ENCODE measurements around the gene TSHR.
A peak's percentile ranks its signal among the peaks of the same experiment; 100 is the strongest.
"Not testable (repeated sequence)": the region's sequence is repeated elsewhere in the genome, so short reads cannot be mapped to it uniquely, and the experiment has no call there.

The TSHR gene

DNA sequence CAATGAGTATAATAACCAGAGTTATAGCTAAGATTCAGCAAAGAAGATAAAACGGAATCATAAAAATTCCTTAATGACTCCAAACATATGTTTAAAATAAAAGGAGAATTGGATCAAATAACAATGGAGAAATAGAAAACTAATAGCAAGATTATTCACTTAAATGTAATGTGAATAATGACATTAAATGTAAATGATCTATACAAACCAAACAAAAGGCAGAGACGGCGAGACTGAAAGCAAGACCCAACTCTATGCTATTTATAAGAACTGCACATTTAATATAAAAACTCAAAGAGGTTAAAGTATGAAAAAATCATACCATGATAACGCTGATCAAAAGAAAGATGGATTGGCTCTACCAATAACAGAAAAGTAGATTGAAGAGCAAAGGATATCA is 3.9 kb upstream of the TSHR start:
- no peak for DNase-seq (ENCODE audit: low read depth, low spot score)

DNA sequence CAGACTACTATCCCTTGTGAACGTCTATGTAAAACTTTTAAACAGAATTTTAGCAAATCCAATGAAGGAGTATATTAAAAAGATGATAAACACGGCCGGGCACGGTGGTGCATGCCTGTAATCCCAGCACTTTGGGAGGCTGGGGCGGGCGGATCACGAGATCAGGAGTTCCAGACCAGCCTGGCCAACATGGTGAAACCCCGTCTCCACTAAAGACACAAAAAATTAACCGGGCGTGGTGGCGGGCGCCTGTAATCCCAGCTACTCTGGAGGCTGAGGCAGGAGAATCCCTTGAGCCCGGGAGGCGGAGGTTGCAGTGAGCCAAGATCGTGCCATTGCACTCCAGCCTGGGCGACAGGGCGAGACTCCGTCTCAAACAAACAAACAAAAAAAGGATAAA is 2.2 kb upstream of the TSHR start:
- not testable (repeated sequence) for DNase-seq (ENCODE audit: low read depth, low spot score)

DNA sequence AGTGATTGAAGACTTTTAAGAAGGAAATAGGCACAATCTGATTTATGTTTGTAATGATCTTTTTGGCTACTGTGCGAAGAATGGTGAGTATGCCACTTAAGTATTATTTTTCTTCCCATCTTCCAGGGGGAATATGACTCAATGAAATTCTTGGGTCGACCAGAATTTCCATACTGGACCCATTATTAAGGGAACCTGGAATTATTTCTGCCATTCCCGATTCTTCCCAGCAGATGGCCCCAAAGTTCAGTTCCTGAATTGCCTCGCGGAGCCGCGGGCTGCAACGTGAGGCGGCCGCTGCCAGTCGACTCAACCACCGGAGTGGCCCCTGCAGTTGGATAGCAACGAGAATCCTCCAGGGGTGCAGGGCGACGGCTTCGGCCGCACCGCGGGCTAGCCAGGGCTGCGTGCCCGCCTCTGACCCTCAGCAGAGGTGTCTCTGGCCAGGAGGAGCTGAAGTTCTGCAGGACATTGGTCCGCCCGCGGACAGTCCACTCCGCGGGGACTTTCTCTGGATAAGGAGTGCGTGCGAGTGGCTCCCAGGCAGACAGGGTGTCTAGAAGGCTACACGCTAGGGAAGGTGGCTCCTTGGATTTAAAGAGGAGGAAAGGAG is 628 bp upstream of the TSHR start:
- DNase-seq (ENCODE audit: low read depth, low spot score): peak; percentile 45

DNA sequence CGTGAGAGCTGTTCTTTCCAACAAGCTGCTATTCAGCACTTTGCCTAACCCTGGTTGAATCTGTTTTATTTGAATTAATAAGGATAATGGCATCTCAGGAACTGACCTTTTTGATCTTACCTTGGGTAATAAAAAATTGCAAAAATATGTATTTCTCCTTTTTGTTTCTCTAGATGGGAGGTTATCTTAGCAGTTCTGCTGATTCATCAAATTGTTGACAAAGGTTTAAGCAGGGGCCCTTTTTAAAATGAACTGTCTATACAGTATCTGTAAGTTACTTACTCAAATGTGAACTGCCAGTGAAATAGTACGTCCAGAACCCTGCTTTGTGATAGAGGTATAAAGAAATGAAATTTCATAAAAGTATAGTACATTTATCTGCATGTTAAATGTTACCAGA is 681 bp downstream of the TSHR start:
- DNase-seq (ENCODE audit: low read depth, low spot score): no peak

DNA sequence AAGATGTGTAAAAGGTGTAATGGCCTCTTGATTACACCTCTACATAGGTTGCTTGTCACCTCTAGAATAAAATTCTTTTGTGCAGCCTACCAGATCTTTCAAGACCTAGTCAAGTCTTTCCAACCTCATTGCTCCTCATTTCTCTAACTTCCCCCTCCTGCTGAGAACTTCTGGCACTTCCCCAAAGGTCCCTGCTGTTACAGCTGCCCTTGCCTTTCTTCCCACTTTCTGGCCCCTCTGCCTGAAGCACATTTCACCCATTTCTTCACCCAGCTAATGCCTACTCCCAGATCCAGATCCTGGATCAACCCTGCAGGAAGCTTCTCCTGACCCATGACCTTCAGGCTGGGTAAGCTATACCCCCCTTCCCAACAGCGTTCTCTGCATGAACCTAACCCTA is 1.5 kb downstream of the TSHR start:
- no peak for DNase-seq (ENCODE audit: low read depth, low spot score)

DNA sequence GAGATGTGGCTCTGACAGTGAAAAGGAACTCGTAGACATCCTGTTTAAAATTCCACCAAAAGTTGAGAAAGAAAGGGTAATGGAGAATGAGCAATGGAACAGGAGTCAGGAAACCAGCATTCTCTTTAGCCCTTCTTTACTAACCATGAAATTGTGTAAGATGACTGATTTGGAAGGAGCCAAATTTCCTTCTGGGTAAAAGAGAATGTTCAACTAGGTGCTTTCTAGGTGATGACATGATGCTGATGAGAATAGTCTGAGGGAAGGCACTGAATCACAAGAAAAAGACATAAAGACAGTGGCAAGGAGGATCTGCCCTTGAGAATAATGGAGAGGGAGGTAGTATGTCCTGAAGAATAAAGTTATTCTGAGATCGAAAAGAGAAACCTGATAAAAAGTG is 2.2 kb downstream of the TSHR start:
- DNase-seq (ENCODE audit: low read depth, low spot score): no peak

DNA sequence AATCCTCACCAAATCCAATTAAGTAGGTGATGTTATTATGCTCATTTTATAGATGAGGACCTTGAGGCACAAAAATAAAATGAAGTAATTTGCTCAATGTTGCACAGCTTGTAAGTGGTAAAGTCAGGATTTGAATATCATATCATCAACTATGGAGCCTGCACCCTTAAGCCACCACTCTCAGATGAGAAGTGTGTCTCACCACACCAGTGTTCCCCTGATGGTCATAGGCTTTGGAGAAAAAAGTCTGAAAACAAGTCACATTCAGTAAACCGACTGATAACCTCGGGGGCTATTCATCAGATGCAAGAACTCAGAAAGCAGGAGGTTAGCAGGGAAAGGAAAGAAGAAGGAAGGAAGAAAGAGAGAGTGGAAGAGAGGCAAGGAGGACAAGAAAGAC is 2.8 kb downstream of the TSHR start:
- DNase-seq (ENCODE audit: low read depth, low spot score): no peak

DNA sequence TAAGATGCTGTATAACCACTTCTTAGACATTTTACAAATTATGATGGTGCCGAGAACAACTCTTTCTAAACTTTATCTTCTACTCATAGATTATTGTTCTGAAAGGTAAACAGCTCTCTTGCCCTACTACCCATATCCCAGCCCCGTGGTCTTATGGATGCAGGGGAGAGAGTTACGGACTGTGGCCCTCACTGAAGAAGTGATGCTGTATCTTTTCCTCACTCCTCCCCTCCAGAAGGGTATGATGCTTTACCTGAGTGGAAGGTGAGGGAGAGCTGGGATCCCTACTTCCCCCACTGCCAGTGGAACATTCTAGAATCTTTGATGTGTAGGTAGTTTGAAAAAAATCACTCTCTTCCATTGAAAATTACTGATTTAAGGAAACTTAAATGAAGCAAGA is 3.5 kb downstream of the TSHR start:
- no peak for DNase-seq (ENCODE audit: low read depth, low spot score)

DNA sequence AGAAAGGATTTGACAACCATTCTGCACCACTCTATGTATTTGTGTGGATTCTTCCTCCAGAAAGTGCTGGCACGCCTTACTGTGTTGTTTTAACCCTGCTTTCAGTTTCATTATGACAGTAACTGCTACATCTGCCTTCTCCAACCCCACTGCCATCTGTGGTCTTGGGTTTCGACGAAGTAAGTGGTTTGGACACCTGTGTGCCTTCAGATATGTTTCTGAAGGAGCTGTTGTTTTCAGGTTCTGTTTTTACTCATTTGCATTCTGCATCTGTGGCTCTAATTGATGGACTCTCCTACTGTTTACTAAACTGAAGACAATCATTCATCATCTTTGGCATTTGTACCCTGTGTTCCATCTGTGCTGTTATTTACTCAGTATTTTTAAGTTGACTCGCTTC is 4.1 kb downstream of the TSHR start:
- no peak for DNase-seq (ENCODE audit: low read depth, low spot score)

DNA sequence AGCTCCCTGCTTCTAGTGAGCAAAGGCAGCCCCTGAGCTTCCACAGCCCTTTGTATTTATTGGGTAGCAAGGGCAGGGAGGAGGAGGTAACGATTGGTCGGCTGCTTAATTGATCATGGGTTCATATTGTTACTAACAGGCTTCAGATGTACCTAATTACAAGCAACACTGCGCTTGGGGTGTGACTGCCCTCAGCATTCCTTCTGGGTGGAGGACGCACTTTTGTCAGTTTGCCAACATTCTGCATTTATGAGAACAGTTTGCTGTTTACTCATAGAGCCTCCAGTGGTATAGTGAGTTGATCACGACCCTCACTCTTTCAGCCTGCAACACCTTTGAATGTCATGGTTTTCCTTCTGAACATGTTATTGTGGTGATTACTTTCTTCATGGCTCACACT is 9.6 kb downstream of the TSHR start:
- DNase-seq (ENCODE audit: low read depth, low spot score): no peak

DNA sequence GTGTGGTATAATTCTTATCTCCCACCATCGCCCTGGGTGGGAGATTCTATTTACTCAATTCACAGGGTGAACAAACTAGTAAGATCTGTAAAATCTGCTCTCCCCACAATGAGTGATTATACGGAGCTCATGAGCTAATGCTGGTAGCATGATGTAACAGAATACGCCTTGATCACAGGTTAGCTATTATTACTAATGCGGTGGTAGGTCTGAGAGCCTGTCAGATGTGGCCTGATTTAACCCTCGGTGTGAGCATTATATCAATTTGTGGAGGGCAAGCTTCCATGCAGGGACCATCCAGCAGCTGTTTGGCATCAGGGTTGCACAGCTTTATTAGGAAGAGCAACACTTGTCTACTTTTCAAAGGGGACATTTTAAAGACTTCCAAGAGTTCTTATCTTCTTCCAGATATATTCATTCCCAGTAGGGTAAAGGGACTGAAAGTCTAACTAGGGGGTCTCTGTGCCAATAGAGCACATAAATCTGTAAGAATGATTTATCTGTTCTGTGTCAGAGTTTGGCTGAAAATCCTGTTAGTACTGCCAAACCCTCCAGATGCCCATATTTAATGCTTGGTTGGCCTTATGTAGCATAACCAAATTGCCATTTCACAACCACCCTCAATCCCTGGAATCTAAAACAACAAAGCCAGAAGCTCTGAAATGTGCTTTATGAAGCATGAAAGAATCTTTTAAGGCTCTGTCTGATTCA is 18.7 kb downstream of the TSHR start:
- DNase-seq (ENCODE audit: low read depth, low spot score): no peak

DNA sequence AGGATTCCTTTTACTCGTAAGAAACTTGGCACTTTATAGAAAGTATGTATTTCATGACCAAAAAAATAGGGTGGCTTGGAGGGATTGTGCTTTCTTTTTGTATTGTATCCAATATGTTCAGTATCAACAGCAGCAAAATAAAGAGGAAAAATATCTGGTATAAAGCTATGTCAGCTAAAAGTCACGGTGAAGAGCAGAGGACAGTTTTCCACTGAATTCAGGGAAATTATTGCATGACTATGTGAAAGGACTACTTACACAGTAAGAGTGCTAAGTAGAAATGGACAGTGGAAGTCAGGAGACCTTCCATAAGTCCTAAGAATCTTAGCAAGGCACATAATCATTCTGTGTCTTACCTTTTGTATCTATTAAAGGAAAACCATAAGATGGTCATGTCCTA is 19.3 kb downstream of the TSHR start:
- DNase-seq (ENCODE audit: low read depth, low spot score): no peak

DNA sequence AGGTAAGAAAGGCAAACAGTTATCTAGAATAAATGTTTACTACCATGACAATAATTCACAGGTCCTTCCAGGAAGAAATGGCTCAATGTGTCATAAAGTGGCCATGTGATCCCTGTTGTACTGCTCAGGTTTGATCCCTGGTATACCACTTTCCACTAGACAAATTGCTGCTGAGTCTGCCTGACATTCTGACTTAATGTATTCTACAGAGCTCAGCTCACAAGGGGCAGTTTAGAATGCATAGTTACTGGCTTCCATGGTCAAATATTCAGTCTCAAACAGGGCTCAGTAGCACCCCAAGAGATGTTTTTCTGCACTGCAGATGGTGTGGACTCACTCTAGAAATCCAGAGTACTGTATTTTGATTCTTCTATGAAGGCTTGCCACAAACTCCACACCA is 21.8 kb downstream of the TSHR start:
- no peak for DNase-seq (ENCODE audit: low read depth, low spot score)

DNA sequence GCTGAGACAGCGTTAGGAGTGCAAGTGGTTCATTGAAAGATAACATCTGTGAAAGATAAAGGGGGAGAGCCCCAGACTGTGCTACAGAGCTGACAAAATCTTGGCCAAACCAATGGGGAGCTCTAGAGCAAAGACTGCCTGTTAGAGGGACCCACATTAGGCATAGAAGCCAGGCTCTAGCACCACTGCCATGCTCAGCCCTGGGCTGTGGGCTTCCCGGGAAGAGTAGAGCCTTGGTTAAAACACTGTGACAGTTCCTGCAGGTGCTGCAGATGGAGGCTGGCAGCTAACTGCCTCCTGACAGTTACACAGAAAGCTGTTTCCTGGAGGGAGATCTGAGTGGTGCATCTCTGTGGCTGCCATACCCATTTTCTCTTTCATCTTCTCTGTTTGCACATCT is 23.0 kb downstream of the TSHR start:
- no peak for DNase-seq (ENCODE audit: low read depth, low spot score)

DNA sequence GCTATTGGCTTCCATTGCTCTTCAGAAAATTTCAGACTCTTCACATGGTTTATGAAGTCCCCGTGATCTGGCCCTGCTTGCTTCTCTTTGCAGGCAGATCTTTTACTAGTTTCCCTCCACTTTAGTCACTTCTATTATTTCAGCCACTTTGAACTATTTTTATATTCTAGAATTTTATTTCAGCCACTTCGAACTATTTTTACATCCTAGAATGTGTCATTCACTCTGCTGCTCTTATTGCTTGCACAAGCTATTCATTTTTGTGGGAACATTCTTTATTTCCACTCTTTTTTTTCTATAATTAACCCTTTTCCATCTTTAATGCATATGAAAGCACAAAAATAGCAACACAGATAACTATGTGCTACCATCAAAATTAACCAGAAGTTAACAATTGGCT is 24.5 kb downstream of the TSHR start:
- no peak for DNase-seq (ENCODE audit: low read depth, low spot score)

DNA sequence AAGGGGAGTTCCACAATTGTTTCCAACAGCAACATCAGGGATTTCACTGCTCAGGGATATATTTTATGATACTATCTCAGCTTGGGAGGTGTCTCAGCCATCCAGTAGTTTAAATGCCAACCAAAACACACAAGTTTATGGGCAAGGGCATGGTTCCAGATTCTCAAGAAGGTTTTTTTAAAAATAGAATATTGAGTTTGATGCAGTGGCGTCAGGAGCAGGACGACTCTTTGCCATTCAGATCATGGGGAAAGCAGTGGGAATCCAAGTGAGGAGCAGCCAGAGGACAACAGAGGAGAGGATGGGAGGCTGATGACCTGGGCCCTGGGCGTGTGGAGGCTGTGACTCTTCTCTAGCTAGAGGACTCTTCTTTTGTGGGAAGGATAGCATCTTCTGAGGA is 25.7 kb downstream of the TSHR start:
- DNase-seq (ENCODE audit: low read depth, low spot score): no peak

DNA sequence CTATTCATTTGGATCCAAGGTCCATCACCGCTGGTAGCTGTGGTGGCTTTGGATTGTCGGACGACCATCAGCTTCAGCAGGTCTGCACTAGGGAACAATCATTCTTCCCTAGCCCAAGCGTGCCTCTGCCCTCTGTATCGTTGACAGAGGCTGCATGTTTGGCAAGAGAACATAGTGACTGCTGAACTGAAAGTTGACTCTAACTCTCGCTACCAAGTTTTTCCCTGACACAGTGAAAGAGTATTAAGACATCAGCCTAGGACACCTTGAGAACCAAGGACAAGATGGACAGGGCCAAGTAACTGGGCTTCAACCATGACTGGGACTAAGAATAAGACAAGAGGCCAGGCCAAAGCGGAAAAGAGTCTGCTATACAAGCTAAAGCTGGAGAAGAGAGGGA is 26.3 kb downstream of the TSHR start:
- DNase-seq (ENCODE audit: low read depth, low spot score): no peak

DNA sequence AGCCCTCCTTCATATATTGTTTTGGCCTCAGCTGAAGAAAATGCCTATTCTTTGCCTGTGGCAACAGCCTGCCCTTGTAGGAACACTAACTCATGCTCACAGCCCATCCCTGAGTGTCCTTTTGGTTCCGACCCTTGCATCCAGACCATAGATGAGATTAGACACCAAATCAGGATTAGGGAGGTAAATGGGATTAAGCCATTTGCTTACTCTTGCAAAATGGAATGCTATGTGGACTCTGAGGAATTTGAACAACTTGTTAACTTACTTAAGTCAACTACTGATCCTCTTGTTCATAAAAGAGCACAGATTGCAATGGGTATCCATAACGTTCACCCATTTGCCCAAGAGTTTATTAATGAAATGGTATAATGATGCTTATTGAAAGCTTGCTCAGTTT is 27.3 kb downstream of the TSHR start:
- DNase-seq (ENCODE audit: low read depth, low spot score): no peak

DNA sequence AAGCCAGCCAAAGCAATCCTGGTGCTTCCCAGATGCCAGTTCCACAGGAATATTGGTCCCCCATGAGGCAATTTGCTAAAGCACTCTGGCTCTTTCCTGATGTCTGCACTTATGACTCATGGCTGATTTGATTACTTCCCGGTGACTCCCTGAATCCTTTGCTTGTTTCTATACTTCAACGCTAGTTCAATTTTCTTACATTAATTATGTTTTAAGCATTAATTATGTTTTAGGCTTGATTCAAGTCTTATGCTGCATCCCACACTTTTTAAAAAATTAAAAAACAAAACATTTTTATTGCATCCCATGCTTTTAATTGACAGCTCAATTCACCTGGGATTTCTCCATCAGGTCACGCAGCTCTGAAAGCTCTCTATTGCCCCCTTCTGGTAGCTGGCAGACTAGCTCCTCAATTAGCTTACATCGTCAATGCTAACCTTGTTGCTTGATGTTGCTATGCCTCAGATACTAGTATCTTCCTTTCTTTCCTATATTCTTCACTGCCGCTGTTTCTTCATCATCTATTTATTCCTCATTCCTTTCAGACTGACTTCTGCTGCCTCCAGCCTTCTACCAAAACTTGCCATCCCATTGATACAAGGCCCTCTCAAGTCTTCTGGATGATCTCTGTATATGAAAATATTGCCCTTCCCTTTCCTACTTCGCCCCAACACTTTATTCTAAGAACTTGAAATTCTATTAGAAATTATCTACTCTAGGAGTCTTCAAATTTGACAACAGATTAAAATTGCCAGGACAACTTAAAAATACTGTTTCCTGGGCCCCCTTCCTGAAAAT is 32.0 kb downstream of the TSHR start:
- DNase-seq (ENCODE audit: low read depth, low spot score): peak; percentile 41

DNA sequence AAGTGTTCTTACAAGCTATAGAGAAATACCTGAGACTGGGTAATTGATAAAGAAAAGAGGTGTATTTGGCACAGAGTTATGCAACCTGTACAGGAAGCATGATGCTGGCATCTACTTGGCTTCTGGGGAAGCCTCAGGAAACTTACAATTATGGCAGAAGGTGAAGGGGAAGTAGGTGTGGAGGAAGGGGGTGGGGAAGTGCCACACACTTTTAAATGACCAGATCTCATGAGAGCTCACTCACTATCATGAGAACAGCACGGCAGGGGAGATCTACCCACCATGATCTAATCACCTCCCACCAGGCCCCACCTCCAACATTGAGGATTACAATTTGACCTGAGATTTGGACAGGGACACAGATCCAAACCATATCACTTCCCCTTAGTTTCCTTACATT is 32.8 kb downstream of the TSHR start:
- no peak for DNase-seq (ENCODE audit: low read depth, low spot score)

DNA sequence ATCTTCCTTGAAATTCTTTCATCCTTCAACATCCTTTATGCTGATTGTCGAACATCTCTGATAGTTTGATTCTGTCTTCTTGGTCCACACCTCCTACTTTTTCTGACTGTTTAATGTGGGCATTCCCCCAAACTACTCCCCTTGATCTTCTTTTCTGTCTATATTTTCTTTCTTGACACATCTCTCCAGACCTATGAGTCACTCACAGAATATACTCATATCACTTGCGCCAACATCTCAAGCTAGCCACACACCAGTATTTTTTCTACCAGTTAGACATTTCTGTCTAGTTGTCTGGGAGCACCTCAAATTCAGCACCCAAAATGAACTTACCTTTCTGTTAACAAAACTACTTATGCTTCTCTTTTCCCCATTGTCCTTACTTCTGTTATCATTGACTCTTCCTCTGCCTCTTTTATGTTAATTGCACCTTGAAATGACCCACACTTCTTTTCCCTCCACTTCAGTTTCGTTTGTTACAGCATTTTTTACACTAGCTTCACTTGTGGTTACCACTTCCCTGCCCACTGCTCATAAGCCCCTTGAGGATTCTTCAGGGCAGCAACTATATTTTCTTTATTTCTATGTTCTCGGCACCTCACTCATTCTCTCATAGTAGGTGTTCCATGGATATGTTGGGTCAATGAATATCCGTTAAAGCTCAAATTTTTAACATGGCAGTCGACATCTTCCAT is 33.5 kb downstream of the TSHR start:
- DNase-seq (ENCODE audit: low read depth, low spot score): no peak

DNA sequence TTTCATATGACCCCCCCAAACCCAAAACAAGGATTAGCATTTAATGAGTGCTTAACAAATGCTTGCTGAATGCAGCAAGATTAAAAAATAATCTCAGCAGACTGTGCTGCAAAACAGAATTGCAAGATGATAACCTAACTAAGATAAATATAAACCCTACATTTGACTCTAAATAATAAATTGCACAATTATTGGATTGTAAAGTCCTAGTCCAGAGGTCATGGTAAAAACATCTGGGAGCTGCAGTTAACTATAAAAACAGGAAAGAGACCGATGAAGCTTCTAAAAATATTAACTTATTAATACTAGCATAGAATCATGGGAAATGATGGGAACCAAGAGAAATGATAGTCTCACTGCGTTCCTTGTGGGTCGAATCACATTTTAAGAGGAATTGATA is 37.2 kb downstream of the TSHR start:
- no peak for DNase-seq (ENCODE audit: low read depth, low spot score)

Measured in smooth muscle cell of the brain vasculature (primary cell).